PC-9 (cell line): ENCODE data around the gene TRABD2B.

Source experiments
- CTCF ChIP-seq: fragments of 200-600 bp; sonication (generic); conservative IDR thresholded peaks from 2 replicates; pipeline ENCODE4 v1.6.1; 2017; ENCODE audit warnings: mixed run types, antibody characterized with exemption, mild to moderate bottlenecking, moderate library complexity
- EZH2 ChIP-seq: fragments of 200-600 bp; sonication (generic); IDR thresholded peaks from 2 replicates; pipeline ENCODE4 v1.8.0; 2017; ENCODE audit warnings: antibody characterized with exemption, low read depth

- TF ChIP-seq CTCF: no peak
- TF ChIP-seq EZH2: no peak
Measured at GRCh38 chr1:47838562-47839432, 158.4 kb downstream of the TRABD2B start.
